GM12865 (cell line): ENCODE data around the gene SEC61A1.

Experiments
- DNase-seq: peaks from one replicate; pipeline ENCODE4 v3.0.0; 2010; ENCODE audit warnings: low read depth
- H3K4me3 ChIP-seq: 2 replicates; pipeline ENCODE4 v1.5.1; 2011; ENCODE audit warnings: mild to moderate bottlenecking, low read depth, low read length, control low read depth
- CTCF ChIP-seq: IDR thresholded peaks from 2 replicates; pipeline ENCODE4 v1.5.1; 2011; ENCODE audit warnings: low read length, control low read depth, low read depth, inconsistent platforms; ENCODE audit not compliant: insufficient read depth; ENCODE audit errors: missing control alignments

SEC61A1 gene

GRCh38 chr3:128081846-128082245, 29.6 kb downstream of the SEC61A1 start:
- TF ChIP-seq CTCF, result no peak
- DNase-seq, result no peak

GRCh38 chr3:128082546-128082945, 30.3 kb downstream of the SEC61A1 start:
- H3K4me3 ChIP-seq, result no peak overlapping the region

More at GRCh38 chr3:128081846-128082245, 29.6 kb downstream of the SEC61A1 start:
- no peak overlapping the region for H3K4me3 ChIP-seq

DNA sequence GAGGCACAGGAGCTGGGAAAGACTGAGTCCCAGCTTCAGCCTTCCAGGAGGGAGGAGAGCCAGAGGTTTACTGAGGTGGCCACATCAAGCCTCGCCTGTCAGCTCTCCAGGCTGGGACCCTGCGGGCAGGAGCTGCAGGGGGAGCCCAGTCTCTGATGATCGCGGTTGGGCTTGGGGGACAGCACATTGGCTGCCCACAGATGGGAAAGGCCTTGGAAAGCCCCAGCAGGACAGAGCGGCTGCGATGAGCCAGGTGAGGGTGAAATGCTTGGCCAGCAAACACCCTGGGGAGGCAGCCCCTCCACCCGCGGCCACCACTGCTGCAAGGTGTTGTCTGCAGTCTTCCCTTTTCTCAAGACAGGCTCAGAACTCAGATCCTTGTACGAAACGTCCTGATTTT, 31.2 kb downstream of the SEC61A1 start:
- H3K4me3 ChIP-seq, result no peak overlapping the region
- no peak for TF ChIP-seq CTCF
- no peak for DNase-seq

More at GRCh38 chr3:128082546-128082945, 30.3 kb downstream of the SEC61A1 start:
- TF ChIP-seq CTCF, result no peak
- no peak for DNase-seq

DNA sequence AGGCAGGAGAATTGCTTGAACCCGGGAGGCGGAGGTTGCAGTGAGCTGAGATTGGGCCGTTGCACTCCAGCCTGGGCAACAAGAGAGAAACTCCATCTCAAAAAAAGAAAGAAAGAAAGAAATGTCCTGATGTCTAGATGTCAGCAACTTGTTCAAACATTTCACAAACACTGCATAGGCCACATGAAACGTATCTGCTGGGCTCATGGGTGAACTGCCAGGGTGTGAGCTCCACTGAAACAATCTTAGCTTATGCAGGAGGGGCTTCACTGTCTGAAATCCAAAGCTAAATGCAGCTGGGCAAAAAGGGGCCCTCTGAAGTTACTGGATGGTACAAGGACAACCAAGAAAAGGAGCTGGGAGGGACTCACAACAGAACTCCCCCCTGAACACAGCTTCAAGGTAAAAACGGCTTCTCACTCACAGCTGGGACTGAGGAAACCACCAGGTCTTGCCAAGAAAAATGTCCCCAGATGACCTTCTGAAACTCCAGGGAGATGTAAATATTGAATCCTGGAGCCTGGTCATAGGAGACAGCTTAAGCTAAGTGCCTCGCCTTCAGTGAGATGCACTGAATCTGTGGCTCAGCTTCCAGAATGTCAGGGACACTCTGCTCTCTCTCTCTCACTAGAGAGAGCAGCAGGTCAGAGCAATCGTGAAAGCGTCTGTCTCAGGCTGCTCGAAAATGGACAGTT, 31.9 kb downstream of the SEC61A1 start:
- TF ChIP-seq CTCF, result no peak
- H3K4me3 ChIP-seq, result no peak overlapping the region
- no peak for DNase-seq

DNA sequence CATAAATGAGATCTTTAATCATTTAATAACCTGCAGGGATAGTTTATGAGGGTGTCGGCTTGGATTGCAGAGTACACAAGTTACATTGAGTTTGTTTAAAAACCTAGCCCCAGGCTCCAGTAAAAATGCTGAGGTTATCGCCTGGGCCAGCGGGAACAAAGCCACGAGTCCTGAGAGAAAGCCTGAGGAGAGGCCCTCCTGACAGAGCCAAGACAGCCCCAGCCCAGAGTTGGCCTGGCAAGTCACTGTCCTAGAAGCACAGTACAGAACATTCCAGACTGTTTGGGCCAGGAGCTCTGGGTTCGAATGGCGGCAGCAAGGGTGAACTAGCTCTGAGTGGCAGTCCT, 32.4 kb downstream of the SEC61A1 start:
- no peak for DNase-seq
- TF ChIP-seq CTCF, result no peak
- no peak overlapping the region for H3K4me3 ChIP-seq

DNA sequence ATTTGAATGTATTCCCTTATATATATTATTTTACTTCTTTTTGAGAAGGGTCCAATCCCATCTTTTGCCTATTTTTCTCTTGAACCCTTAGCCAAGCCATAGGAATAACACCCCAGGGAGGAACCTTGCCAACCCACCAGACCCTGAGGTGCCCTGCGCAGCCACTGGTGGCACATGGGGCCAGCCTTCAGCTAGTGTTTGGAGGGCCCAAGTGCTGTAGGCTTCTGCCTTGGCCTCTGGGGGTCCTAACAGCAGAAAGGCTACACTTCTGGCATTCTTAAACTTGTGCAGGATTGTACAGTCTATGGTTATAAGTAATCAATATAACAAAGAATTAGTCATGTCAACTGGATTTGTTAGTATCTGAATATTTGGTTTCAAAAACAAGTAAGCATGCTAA, 36.9 kb downstream of the SEC61A1 start:
- no peak for TF ChIP-seq CTCF
- no peak overlapping the region for H3K4me3 ChIP-seq
- no peak for DNase-seq

- no peak overlapping the region for H3K4me3 ChIP-seq
- no peak for DNase-seq
- no peak for TF ChIP-seq CTCF
Measured at GRCh38 chr3:128091586-128091985, 39.3 kb downstream of the SEC61A1 start.
